HG03108 (cell line): Measurements from ENCODE around the gene TPRX1.
"Not testable (repeated sequence)": the region's sequence is repeated elsewhere in the genome, so short reads cannot be mapped to it uniquely, and the experiment has no call there.

Source experiments
- ATAC-seq: cut with Tn5 transposase; IDR thresholded peaks from one replicate; pipeline ENCODE4 v1.9.1; 2021; ENCODE audit warnings: moderate library complexity; ENCODE audit not compliant: unreplicated experiment

Gene TPRX1, protein sequence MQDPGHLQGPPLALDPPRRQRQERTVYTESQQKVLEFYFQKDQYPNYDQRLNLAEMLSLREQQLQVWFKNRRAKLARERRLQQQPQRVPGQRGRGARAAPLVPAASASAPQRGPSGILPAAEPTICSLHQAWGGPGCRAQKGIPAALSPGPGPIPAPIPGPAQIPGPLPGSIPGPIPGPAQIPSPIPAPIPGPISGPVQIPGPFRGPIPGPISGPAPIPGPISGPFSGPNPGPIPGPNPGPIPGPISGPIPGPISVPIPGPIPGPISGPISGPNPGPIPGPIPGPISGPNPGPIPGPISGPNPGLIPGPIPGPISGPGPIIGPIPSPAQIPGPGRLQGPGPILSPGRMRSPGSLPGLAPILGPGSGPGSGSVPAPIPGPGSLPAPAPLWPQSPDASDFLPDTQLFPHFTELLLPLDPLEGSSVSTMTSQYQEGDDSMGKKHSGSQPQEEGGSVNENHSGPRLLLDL

GRCh38 chr19:47804451-47804850, at the start of gene TPRX1:
Gene TPRX1 (minus strand): TSS chr19:47804551. CDS start chr19:47804539, 12 bp downstream.
- not testable (repeated sequence) for ATAC-seq

DNA sequence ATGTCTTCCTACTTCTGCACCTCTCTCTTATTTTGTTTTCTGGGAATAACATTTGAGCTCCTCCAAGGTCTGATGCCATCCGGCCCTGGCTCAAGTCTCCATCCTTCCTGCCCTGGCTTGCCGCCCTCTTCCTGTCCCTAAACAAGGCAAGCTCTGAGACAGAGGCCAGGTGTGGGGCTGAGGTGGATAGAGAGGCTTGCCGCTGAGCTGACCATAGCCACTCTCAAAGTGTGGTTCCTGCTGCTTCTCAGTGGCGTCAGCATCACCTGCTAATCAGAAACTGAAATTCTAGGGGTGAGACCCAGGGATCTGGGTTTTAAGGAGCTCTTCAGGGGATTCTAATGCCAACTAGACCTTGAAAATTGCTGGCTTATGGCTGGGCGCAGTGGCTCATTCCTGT, 48.7 kb upstream of the TPRX1 start:
- ATAC-seq, result no peak

DNA sequence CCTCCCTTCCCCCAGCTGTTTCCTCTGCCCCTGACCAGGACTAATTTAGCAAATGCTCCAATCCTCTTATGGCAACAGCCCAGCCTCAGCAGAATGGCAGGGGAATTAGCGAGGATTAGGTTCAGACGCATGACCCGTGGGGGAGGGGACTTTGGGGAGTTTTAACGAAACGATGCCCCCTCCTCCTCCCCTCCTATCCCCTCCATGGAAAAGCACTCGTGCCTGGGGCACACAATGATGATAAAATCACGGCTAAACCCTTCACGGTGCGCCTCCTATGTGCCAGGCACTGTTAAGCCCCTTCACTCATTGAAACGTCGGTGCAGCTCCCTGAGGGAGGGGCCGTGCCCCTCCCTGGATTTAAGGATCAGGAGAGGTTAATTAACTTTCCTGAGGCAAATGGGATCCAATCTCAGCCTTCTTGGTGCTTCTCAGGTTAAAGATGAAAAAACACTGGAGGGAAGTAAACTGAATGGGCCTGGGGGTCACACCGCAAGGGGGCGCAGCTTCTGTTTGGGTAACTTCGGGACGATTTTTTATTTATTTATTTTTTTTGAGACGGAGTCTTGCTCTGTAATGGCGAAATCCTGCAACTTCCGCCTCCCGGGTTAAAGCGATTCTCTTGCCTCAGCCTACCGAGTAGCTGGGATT, 44.6 kb upstream of the TPRX1 start:
- ATAC-seq, result no peak

DNA sequence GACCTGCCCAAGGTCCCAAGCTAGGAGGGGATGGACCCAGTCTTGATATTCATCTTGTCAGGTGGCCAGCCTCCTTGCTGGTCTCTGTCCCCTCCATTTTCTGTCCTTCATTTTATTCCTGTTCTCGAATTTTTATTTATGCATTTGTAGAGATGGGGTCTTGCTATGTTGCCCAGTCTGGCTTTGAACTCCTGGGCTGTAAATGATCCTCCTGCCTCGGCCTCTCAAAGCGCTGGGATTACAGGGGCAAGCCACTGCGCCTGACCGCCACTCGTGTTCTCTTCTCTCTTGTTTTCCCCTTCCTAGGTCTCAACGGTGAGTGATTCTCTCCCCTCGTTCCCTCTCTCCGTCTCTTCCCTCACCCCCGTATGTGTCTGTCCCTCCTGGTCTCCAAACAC, 44.1 kb upstream of the TPRX1 start:
- no peak for ATAC-seq

DNA sequence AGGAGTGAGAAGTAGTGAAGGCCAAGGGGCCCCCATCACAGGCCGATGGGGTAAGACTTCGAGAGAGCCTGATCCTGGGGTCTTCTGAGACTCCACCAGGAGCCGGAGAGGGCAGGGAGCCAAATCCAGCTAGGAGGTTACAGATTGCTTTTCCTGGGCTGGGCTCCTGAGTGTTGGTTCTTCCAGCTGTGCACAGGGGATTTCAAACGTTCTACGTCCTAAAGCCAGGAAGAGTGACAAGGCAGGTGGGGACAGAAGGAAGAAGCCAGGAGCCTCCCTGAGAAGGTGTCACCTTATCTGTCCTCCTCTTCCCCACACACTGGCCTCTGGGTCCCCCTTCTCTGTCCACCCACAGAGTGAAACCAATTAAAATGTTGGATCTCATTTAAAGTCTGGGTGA, 38.6 kb upstream of the TPRX1 start:
- ATAC-seq, result no peak

DNA sequence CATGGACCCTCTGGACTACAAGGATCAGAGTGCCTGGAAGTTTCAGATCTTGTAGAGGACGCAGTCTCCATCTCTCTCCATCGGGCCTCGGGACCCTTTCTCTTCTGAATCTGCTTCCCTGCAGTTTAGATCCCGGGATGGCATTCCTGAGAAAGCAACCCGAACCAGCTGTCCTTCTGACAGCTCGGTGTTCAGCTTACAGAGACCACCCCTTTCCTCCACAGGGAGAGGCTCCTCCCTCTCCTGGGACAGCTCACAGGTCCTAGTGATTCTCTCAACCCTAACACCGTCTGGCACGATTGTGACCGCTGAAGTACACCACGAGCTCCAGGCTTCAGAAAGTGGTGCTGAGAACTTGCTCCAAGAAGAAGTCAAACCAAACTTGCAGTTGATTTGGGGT, 35.6 kb upstream of the TPRX1 start:
- ATAC-seq, result no peak

DNA sequence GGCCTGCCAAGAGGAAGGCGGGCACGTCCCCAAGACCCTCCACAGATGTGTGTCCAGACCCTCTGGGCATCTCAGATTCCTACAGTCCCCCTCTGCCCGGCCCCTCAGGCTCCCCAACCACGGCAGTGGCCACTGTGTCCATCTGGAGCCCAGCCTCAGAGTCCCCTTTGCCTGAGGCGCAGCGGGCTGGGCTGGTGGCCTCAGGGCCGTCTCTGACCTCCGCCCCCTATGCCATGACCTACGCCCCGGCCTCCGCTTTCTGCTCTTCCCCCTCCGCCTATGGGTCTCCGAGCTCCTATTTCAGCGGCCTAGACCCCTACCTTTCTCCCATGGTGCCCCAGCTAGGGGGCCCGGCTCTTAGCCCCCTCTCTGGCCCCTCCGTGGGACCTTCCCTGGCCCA, 35.1 kb upstream of the TPRX1 start:
- ATAC-seq, result no peak

DNA sequence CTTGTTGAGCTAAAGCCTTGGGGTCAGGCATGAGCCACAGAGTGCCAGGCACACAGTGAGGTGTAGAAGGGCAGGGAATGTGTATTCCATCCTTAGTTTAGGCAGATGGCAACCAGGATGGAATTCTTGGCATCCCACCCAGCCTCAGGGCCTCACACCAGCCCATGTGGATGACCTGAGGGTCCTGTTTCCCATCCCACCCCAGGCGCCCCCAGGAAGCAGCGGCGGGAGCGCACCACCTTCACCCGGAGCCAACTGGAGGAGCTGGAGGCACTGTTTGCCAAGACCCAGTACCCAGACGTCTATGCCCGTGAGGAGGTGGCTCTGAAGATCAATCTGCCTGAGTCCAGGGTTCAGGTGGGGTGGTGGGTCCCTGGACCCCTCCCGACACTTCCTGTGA, 31.7 kb upstream of the TPRX1 start:
- ATAC-seq, result no peak

GRCh38 chr19:47832723-47833122, 28.4 kb upstream of the TPRX1 start:
- no peak for ATAC-seq

DNA sequence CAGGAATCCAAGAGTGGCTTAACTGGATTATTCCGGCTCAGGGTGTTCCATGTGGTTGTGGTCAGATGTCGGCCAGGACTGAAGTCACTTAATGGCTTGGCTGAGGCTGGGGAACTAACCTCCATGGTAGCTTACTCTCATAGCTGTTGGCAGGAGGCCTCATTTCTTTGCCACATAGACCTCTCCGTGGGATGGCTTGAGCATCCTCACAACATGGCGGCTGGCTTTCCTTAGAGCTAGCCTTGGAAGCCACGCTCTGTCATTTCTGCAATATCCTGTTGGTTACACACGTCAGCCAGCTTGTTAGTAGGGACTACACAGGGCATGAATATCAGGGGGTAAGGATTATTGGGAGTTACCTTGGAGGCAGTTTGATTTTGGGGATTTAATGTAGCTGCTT, 22.4 kb upstream of the TPRX1 start:
- no peak for ATAC-seq

GRCh38 chr19:47824396-47824795, 20.0 kb upstream of the TPRX1 start:
- no peak for ATAC-seq

DNA sequence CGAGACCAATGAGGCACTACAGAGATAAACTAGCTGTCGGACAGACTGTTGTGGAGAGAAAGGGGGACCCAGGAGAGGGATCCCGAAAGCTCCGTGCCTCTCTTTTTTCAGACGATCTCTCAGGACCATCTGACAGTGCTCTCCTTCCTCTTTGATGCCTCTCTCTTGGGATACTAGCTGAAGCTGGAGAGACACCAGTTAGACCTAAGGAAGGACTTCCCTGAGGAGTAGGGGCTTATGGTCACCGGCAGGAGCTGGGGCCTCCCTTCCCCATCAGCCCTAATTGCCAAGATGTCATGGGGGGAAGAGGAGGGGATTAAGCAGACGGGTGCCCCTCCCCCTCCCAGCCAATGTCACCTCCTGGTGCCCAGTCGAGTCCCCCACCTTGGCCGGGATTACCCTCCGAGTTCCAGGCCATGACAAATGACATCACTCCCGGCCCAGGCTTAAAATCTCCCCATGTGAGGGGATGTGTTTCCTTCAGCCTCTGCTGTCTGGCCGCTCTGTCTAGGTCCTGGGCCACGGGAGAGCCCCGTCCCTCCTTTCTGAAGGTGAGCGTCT, 17.2 kb upstream of the TPRX1 start, which contains the start of gene CRX:
TSS of gene CRX (plus strand) at position 478 of the 561 bp plus-strand sequence. CDS start 12,507 bp downstream, outside the sequence.
- ATAC-seq, result no peak

DNA sequence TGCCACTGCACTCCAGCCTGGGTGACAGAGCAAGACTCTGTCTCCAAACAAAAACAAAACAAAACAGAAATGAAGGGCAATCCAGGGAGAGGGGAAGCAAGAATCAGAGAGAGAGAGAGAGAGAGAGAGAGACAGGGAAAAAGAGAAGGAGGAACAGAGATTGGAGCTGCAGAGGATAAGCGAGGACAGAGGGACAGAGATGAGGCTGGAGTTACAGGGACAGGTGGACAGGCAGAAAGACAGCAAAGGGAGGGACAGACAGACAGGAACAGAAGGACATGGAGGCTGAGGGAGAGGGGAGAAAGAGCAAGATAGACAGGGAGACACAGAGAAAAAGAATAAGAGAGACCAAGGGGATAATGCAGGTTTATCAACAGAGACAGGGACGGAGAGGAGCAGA, 16.1 kb upstream of the TPRX1 start:
- ATAC-seq, result no peak

GRCh38 chr19:47819858-47820257, 15.5 kb upstream of the TPRX1 start:
- ATAC-seq, result no peak

- not testable (repeated sequence) for ATAC-seq
Observed at GRCh38 chr19:47818221-47818620, 13.9 kb upstream of the TPRX1 start.

DNA sequence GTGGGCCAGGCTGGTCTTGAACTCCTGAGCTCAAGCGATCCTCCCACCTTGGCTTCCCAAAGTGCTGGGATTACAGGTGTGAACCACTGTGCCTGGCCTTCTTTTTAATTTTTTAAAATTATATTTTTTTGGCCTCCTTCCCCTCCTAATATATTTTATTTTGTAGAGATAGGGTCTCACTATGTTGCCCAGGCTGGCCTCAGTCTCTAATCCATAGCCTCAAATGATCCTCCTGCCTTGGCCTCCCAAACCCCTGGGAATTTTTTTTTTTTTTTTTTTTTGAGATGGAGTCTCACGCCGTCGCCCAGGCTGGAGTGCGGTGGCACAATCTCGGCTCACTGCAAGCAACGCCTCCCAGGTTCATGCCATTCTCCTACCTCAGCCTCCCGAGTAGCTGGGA, 11.9 kb upstream of the TPRX1 start:
- ATAC-seq, result not testable (repeated sequence)

DNA sequence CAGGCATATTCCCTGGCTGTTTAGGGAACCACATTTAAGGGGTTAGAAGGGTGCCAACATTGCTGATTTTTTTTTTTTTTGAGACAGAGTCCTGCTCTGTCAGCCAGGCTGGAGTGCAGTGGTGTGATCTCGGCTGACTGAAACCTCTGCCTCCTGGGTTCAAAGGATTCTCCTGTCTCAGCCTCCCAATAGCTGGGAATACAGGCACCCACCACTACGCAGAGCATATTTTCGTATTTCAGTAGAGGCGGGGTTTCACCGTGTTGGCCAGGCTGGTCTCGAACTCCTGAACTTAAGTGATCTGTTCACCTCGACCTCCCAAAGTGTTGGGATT, 9.6 kb upstream of the TPRX1 start:
- no peak for ATAC-seq

GRCh38 chr19:47813304-47813994, 9.1 kb upstream of the TPRX1 start:
- no peak for ATAC-seq

GRCh38 chr19:47806435-47806834, 2.1 kb upstream of the TPRX1 start:
- ATAC-seq, result no peak

- ATAC-seq, result no peak
Observed at GRCh38 chr19:47805313-47805712, 962 bp upstream of the TPRX1 start.

DNA sequence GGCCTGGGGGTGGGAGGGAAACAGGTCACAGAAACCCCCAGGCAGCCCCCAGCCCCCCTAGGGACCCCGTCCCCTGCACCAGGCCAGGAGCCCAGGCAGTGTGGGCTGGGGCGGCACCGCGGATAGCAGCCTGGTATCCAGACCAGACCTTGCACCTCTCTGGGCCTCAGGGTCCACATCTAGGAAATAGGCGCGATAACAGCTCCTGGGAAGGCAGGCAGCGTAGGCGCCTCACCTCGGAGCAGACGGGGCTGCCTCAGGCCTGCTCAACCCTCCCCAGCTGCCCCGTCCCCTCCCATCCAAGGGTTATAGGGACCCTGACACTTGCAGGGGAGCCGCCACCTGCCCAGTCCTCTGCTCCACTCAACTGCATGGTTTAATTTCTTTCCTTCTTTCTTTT, 680 bp downstream of the TPRX1 start:
- ATAC-seq, result not testable (repeated sequence)
